Astrocyte (in vitro differentiated cells and primary cell): ENCODE measurements around the gene CHST9. TPM values are rescaled to one million over a fixed set of nuclear protein-coding genes. Genes with fewer than 3 reads are reported as not detected.

Experiments used
- DNase-seq: peaks from one replicate; pipeline ENCODE4 v3.0.0-alpha.2; 2010; ENCODE audit warnings: low read depth
- FAIRE-seq: peaks from 2 replicates; lab custom pipeline; 2011; peaks lifted over from hg19 to GRCh38; lab: Jason Lieb, UNC
- H2AFZ ChIP-seq: 2 replicates; pipeline ENCODE4 v1.6.0; 2012; ENCODE audit warnings: low read depth, low read length, inconsistent platforms
- H3K27ac ChIP-seq: 2 replicates; pipeline ENCODE4 v1.5.1; 2011; ENCODE audit warnings: low read depth, low read length, inconsistent platforms
- H3K27me3 ChIP-seq: 2 replicates; pipeline ENCODE4 v1.6.0; 2011; ENCODE audit warnings: low read length, inconsistent platforms; ENCODE audit not compliant: insufficient read depth
- H3K36me3 ChIP-seq: 2 replicates; pipeline ENCODE4 v1.5.1; 2011; ENCODE audit warnings: low read length, inconsistent platforms; ENCODE audit not compliant: insufficient read depth
- H3K4me1 ChIP-seq: 2 replicates; pipeline ENCODE4 v1.5.1; 2011; ENCODE audit warnings: low read length, inconsistent platforms; ENCODE audit not compliant: insufficient read depth
- H3K4me2 ChIP-seq: 2 replicates; pipeline ENCODE4 v1.6.0; 2012; ENCODE audit warnings: low read length, inconsistent platforms
- H3K4me3 ChIP-seq: 2 replicates; pipeline ENCODE4 v1.5.1; 2011; ENCODE audit warnings: low read depth, mild to moderate bottlenecking, low read length, inconsistent platforms; ENCODE audit not compliant: insufficient read depth
- H3K79me2 ChIP-seq: 2 replicates; pipeline ENCODE4 v1.6.0; 2012; ENCODE audit warnings: mild to moderate bottlenecking, low read length, inconsistent platforms; ENCODE audit not compliant: insufficient read depth
- H3K9ac ChIP-seq: 2 replicates; pipeline ENCODE4 v1.6.0; 2012; ENCODE audit warnings: mild to moderate bottlenecking, low read length, inconsistent platforms
- H3K9me3 ChIP-seq: 2 replicates; pipeline ENCODE4 v1.5.1; 2012; ENCODE audit warnings: low read depth, mild to moderate bottlenecking, low read length, inconsistent platforms; ENCODE audit not compliant: insufficient read depth
- H4K20me1 ChIP-seq: 2 replicates; pipeline ENCODE4 v1.6.0; 2012; ENCODE audit warnings: low read length, inconsistent platforms; ENCODE audit not compliant: insufficient read depth
- H3K27ac Mint-ChIP-seq: one replicate; pipeline ENCODE4 v1.8.0; 2021; ENCODE audit warnings: mild to moderate bottlenecking, mixed read lengths; ENCODE audit not compliant: unreplicated experiment
- H3K27me3 Mint-ChIP-seq: one replicate; pipeline ENCODE4 v1.8.0; 2021; ENCODE audit warnings: low read depth, mixed read lengths; ENCODE audit not compliant: unreplicated experiment
- H3K36me3 Mint-ChIP-seq: one replicate; pipeline ENCODE4 v1.8.0; 2021; ENCODE audit warnings: low read depth, mixed read lengths; ENCODE audit not compliant: unreplicated experiment
- H3K4me1 Mint-ChIP-seq: one replicate; pipeline ENCODE4 v1.8.0; 2021; ENCODE audit warnings: low read depth, mixed read lengths; ENCODE audit not compliant: unreplicated experiment
- H3K4me3 Mint-ChIP-seq: one replicate; pipeline ENCODE4 v1.8.0; 2021; ENCODE audit warnings: mild to moderate bottlenecking, moderate library complexity, mixed read lengths; ENCODE audit not compliant: unreplicated experiment
- H3K9me3 Mint-ChIP-seq: one replicate; pipeline ENCODE4 v1.8.0; 2021; ENCODE audit warnings: mild to moderate bottlenecking, mixed read lengths; ENCODE audit not compliant: unreplicated experiment
- EZH2 ChIP-seq: IDR thresholded peaks from 2 replicates; pipeline ENCODE4 v1.6.1; 2012; ENCODE audit warnings: mild to moderate bottlenecking, low read length, inconsistent platforms; ENCODE audit not compliant: insufficient read depth
- total RNA-seq: library from RNA; stranded (reverse); gene quantifications from 2 replicates; pipeline ENCODE4 v1.2.1, GENCODE V29; 2021
- TF ChIP-seq, protein P1 (sequence below): IDR thresholded peaks from 2 replicates; pipeline ENCODE4 v1.5.1; 2011; ENCODE audit warnings: low read depth, mild to moderate bottlenecking, inconsistent platforms, low read length, moderate library complexity; ENCODE audit not compliant: insufficient read depth

The CHST9 gene
- total RNA-seq, 1 donor from 2014 or later = 1.3 TPM

GRCh38 chr18:26961839-26962238 is 223.3 kb downstream of the CHST9 start:
- Histone ChIP-seq H3K9ac (no peak overlapping the region), H3K79me2 (no peaks in the 10 kb centered on the region), H3K27me3 (no peaks in the 10 kb centered on the region), H3K4me2 (no peak overlapping the region), H4K20me1 (no peaks in the 10 kb centered on the region), H3K4me3 (no peak overlapping the region), H3K9me3 (no peaks in the 10 kb centered on the region), H3K36me3 (no peaks in the 10 kb centered on the region), H3K27ac (no peak overlapping the region), H2AFZ (no peak overlapping the region), H3K4me1 (no peaks in the 10 kb centered on the region)
- Mint-ChIP-seq H3K36me3 (no peaks in the 10 kb centered on the region), H3K9me3 (no peaks in the 10 kb centered on the region), H3K27me3 (no peaks in the 10 kb centered on the region), H3K27ac (no peak overlapping the region), H3K4me3 (no peak overlapping the region), H3K4me1 (no peaks in the 10 kb centered on the region)
- no peak for TF ChIP-seq EZH2
- TF ChIP-seq, protein P1, sequence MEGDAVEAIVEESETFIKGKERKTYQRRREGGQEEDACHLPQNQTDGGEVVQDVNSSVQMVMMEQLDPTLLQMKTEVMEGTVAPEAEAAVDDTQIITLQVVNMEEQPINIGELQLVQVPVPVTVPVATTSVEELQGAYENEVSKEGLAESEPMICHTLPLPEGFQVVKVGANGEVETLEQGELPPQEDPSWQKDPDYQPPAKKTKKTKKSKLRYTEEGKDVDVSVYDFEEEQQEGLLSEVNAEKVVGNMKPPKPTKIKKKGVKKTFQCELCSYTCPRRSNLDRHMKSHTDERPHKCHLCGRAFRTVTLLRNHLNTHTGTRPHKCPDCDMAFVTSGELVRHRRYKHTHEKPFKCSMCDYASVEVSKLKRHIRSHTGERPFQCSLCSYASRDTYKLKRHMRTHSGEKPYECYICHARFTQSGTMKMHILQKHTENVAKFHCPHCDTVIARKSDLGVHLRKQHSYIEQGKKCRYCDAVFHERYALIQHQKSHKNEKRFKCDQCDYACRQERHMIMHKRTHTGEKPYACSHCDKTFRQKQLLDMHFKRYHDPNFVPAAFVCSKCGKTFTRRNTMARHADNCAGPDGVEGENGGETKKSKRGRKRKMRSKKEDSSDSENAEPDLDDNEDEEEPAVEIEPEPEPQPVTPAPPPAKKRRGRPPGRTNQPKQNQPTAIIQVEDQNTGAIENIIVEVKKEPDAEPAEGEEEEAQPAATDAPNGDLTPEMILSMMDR = no peak
- DNase-seq = no peak
- no peak for FAIRE-seq

DNA sequence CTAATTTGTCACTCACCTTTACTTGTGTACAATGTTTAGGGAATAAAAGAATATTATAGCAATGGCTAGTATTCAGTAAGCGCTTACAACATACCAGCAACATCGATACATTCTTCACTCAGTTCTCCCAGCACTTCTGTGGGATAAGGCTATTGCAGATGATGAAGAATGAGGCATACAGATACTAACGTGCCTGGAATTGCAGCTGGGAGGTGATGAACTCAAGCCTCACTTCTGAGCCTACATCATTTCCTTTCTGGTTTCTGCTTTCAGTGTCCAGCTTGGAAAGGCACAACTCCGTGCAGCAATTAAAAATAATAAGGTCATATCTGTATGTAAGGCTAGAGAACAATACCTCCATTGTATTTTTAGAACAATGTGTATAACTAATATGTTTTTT is 224.2 kb downstream of the CHST9 start:
- no peak overlapping the region for H3K4me2 ChIP-seq
- H3K9me3 Mint-ChIP-seq = no peaks in the 10 kb centered on the region
- H3K4me3 ChIP-seq = no peak overlapping the region
- H3K4me1 Mint-ChIP-seq = no peaks in the 10 kb centered on the region
- H3K27me3 Mint-ChIP-seq = no peaks in the 10 kb centered on the region
- FAIRE-seq = no peak
- H3K27ac Mint-ChIP-seq = no peak overlapping the region
- H3K36me3 Mint-ChIP-seq = no peaks in the 10 kb centered on the region
- H3K4me3 Mint-ChIP-seq = no peak overlapping the region
- H3K79me2 ChIP-seq = no peaks in the 10 kb centered on the region
- no peak overlapping the region for H3K9ac ChIP-seq
- TF ChIP-seq EZH2 = no peak
- TF ChIP-seq, protein P1 = no peak
- no peaks in the 10 kb centered on the region for H4K20me1 ChIP-seq
- no peaks in the 10 kb centered on the region for H3K9me3 ChIP-seq
- no peaks in the 10 kb centered on the region for H3K36me3 ChIP-seq
- H3K27me3 ChIP-seq = no peaks in the 10 kb centered on the region
- no peak overlapping the region for H2AFZ ChIP-seq
- no peak for DNase-seq
- H3K4me1 ChIP-seq = no peaks in the 10 kb centered on the region
- H3K27ac ChIP-seq = no peak overlapping the region

GRCh38 chr18:26956863-26957262 is 228.2 kb downstream of the CHST9 start:
- no peaks in the 10 kb centered on the region for H3K4me1 Mint-ChIP-seq
- DNase-seq (no peak), FAIRE-seq (no peak)
- Histone ChIP-seq H3K36me3 (no peaks in the 10 kb centered on the region), H3K9ac (no peak overlapping the region), H4K20me1 (no peaks in the 10 kb centered on the region), H3K9me3 (no peaks in the 10 kb centered on the region), H2AFZ (no peak overlapping the region), H3K4me1 (no peaks in the 10 kb centered on the region), H3K27ac (no peak overlapping the region), H3K27me3 (no peaks in the 10 kb centered on the region), H3K4me3 (no peak overlapping the region), H3K79me2 (no peaks in the 10 kb centered on the region), H3K4me2 (no peak overlapping the region)
- H3K4me3 Mint-ChIP-seq = no peak overlapping the region
- no peaks in the 10 kb centered on the region for H3K27me3 Mint-ChIP-seq
- no peak overlapping the region for H3K27ac Mint-ChIP-seq
- H3K9me3 Mint-ChIP-seq = no peaks in the 10 kb centered on the region
- H3K36me3 Mint-ChIP-seq = no peaks in the 10 kb centered on the region
- no peak for TF ChIP-seq EZH2
- TF ChIP-seq, protein P1 = no peak
